ENCODE data around the gene APOB. TPM values are rescaled to one million over a fixed set of nuclear protein-coding genes. Genes with fewer than 3 reads are reported as not detected.

The APOB gene
- total RNA-seq, 1 donor = under 0.01 TPM

DNA sequence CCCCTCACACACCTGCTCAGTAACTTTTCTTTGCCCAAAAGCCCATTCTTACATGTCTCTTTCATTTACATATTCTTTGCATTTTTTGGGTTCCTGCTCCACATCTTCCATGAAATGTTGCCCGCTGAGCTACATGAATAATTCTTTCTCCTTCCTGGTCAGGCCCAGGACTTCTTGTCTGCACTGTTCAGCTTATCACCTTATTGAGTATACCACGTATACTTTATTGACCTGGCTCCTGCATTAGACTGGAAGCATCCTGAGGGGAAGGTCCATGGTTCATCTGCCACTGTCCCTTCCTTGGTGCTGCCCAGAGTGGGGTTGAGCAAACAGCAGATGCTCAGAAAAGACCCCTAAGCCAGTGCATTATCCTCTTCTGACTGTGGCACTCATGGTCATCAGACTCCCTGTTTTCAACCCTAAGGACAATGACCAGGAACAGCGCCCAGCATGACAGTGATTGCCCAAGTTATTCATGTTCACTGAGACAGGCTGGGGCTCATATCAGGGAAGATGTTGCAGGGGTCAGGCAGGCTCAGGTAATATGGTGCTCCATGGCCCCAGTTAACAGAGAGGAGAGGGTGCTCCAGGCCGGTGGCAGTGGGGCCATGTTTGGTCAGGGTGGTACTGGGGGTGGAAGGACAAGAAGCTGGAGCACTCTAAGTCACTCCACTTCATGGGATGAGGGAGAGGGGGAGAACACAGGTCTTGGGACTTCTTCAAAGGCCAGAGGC is 7.7 kb downstream of the APOB start:
- TF ChIP-seq, protein P1, sequence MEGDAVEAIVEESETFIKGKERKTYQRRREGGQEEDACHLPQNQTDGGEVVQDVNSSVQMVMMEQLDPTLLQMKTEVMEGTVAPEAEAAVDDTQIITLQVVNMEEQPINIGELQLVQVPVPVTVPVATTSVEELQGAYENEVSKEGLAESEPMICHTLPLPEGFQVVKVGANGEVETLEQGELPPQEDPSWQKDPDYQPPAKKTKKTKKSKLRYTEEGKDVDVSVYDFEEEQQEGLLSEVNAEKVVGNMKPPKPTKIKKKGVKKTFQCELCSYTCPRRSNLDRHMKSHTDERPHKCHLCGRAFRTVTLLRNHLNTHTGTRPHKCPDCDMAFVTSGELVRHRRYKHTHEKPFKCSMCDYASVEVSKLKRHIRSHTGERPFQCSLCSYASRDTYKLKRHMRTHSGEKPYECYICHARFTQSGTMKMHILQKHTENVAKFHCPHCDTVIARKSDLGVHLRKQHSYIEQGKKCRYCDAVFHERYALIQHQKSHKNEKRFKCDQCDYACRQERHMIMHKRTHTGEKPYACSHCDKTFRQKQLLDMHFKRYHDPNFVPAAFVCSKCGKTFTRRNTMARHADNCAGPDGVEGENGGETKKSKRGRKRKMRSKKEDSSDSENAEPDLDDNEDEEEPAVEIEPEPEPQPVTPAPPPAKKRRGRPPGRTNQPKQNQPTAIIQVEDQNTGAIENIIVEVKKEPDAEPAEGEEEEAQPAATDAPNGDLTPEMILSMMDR (IDR thresholded peaks at IDR 0.05; ENCODE audit: insufficient read depth, low read depth, low read length) = no peak

GRCh38 chr2:21035282-21035973 is 8.4 kb downstream of the APOB start:
- TF ChIP-seq, protein P1 (IDR thresholded peaks at IDR 0.05; ENCODE audit: insufficient read depth, low read depth, low read length) = no peak
- DNase-seq (ENCODE audit: low read depth) = no peak

More for the DNA sequence above, 7.7 kb downstream of the APOB start:
- DNase-seq (ENCODE audit: low read depth) = no peak
- no peak overlapping the region for H3K4me3 ChIP-seq (ENCODE audit: low read depth, low read length)

DNA sequence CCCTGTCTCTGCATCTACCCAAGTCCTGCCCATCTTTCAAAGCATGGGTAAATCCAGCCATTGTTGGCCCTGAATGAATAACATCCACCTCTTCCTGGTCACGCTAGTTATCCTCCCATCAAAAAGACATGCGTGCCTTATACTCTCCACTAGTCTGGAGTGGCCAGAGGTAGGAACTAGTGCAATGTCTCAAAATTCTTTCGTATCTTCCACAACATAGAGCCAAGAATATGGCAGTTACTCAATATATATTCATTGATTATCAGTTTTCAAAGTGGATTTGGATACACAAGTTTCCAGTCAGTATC is 8.9 kb downstream of the APOB start:
- TF ChIP-seq, protein P1 (IDR thresholded peaks at IDR 0.05; ENCODE audit: insufficient read depth, low read depth, low read length) = no peak
- H3K4me3 ChIP-seq (ENCODE audit: low read depth, low read length) = no peak overlapping the region
- no peak for DNase-seq (ENCODE audit: low read depth)

More at GRCh38 chr2:21035282-21035973, 8.4 kb downstream of the APOB start:
- no peak overlapping the region for H3K4me3 ChIP-seq (ENCODE audit: low read depth, low read length)

DNA sequence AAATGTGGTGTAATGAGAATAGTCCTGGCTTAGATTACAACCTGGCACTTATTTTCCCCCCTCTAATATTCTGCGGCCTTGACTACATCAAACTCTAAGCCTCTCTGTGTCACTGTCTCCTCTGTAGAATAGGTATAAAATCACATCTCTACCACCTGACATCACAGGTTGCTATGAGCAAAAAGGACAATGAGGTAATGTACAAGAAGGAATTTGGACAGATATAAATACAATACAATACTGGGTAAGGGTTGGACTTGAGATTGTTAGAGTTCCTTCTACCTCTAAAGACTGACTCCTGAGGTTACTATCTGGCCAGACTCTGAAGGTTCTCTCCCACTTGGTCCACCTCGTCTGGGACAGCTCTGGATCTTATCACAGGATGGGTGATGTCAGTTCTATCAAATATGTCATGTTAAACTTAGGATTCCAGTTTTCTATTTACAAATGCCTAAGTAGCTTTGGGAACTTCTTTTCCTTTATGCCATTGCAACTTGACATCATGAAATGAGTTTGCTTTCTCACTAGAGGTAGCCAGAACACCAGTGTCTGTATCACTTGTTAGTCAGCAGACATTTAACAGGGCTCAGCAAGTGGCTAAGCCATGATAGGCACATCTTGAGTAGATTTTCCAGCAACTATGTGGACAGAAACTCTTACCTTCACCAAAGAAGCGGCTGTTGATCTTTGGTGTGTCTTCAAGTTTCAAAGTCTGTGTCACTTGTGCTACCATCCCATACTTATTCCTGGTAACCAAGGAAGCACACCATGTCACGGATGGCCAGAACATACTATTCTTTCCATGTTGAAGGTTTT is 9.5 kb downstream of the APOB start:
- no peak overlapping the region for H3K4me3 ChIP-seq (ENCODE audit: low read depth, low read length)
- TF ChIP-seq, protein P1 (IDR thresholded peaks at IDR 0.05; ENCODE audit: insufficient read depth, low read depth, low read length) = no peak
- DNase-seq (ENCODE audit: low read depth) = no peak

DNA sequence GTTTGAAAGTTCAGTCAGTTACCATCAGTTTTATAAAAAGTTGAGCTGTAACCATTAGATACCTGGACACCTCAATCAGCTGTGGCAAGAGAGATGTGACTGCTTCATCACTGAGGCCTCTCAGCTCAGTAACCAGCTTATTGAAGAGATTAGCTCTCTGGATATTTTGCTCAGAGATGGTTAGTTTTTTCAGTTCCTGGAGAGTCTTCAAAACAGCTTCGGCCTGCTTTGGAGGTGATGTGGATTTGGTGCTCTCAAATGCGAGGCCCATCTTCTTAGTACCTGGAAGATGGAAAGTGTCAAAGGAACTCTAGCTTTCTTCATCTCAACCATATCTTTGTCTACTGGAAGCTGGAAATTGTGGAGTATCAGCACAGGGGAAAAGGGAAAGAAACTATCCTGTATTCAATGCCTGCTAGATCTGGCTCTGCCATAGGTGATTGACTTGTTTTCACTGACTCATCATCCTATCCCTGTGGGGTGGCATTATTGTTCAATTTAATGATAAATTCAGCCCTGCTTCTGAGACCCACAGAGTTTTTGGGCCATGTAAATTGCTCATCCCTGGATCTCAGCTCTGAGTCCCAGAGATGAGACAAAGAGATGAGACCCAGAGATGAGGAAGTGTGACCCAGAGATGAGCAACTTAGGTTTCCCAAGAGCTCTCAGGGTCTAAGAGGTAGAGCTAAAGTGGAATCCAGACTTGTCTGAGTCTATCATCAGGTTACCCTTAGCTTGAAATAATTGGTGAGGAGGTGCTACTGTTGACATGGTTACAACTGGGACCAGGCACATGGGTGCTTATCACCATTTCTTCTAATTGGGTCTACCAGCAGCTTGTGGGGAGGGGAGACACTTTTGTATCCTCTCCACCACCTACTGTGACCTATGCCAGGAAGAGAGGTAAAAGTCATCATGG is 10.4 kb downstream of the APOB start:
- TF ChIP-seq, protein P1 (IDR thresholded peaks at IDR 0.05; ENCODE audit: insufficient read depth, low read depth, low read length) = no peak
- no peak for DNase-seq (ENCODE audit: low read depth)
- no peak overlapping the region for H3K4me3 ChIP-seq (ENCODE audit: low read depth, low read length)
